IMR-90 (cell line): ENCODE results near the gene PHIP. TPM values are rescaled to one million over a fixed set of nuclear protein-coding genes. Genes with fewer than 3 reads are reported as not detected.
A peak's percentile ranks its signal among the peaks of the same experiment; 100 is the strongest.

Source experiments
- ATAC-seq: fragments of 200-7000 bp; cut with Tn5 transposase; 2 replicates; pipeline ENCODE4 v1.9.1; 2020; ENCODE audit warnings: low read depth, mild to moderate bottlenecking, moderate library complexity
- BruUV-seq: library from RNA; stranded (reverse); fragments of 400-500 nt; replicated peaks from 2 replicates; lab custom pipeline; 2021; lab: Mats Ljungman, UMichigan
- CTCF ChIA-PET: fragments of 300-600 bp; formaldehyde crosslinking; extraction: SDS; loops from one replicate; lab custom pipeline; 2021; ENCODE audit warnings: antibody characterized with exemption; lab: Yijun Ruan, JAX
- POLR2A ChIA-PET: fragments of 300-600 bp; sonication (Branson Sonifier 250); formaldehyde crosslinking; loops from one replicate; lab custom pipeline; 2022; ENCODE audit warnings: antibody characterized with exemption; ENCODE audit not compliant: unreplicated experiment; lab: Charles Lee
- DNase-seq: peaks from one replicate; pipeline ENCODE4 v3.0.0; 2013
- H2AFZ ChIP-seq: replicated peaks from 2 replicates; pipeline ENCODE3; 2013; ENCODE audit warnings: low read length, mild to moderate bottlenecking; ENCODE audit not compliant: poor library complexity
- H2AK5ac ChIP-seq: 2 replicates; pipeline ENCODE4 v1.6.1; 2013; ENCODE audit warnings: low read depth, low read length, inconsistent platforms
- H2AK9ac ChIP-seq: replicated peaks from 2 replicates; pipeline ENCODE3; 2013; ENCODE audit warnings: mild to moderate bottlenecking, low read depth, low read length, moderate library complexity; ENCODE audit not compliant: poor library complexity
- H2BK120ac ChIP-seq: 2 replicates; pipeline ENCODE4 v1.6.1; 2013; ENCODE audit warnings: low read depth, low read length, inconsistent platforms
- H2BK15ac ChIP-seq: 3 replicates; pipeline ENCODE4 v1.6.1; 2013; ENCODE audit warnings: low read depth, low read length, inconsistent platforms
- H2BK20ac ChIP-seq: 2 replicates; pipeline ENCODE4 v1.6.1; 2013; ENCODE audit warnings: low read depth, mild to moderate bottlenecking, inconsistent platforms, low read length, moderate library complexity
- H2BK5ac ChIP-seq: 2 replicates; pipeline ENCODE4 v1.6.1; 2013; ENCODE audit warnings: mild to moderate bottlenecking, low read depth, low read length, inconsistent platforms; ENCODE audit not compliant: poor library complexity, severe bottlenecking
- H3K14ac ChIP-seq: replicated peaks from 2 replicates; pipeline ENCODE4 v1.6.1; 2013; ENCODE audit warnings: low read depth, low read length, inconsistent platforms
- H3K18ac ChIP-seq: 2 replicates; pipeline ENCODE4 v1.6.1; 2013; ENCODE audit warnings: low read depth, low read length, control low read depth
- H3K23ac ChIP-seq: 2 replicates; pipeline ENCODE4 v1.6.1; 2013; ENCODE audit warnings: low read depth, low read length, inconsistent platforms
- H3K27ac ChIP-seq: 2 replicates; pipeline ENCODE4 v1.5.1; 2013; ENCODE audit warnings: mild to moderate bottlenecking, control low read depth, low read length; ENCODE audit not compliant: insufficient read depth
- H3K27me3 ChIP-seq: 2 replicates; pipeline ENCODE4 v1.6.1; 2013; ENCODE audit warnings: low read length; ENCODE audit not compliant: control insufficient read depth, insufficient read depth
- H3K36me3 ChIP-seq: 2 replicates; pipeline ENCODE4 v1.6.1; 2013; ENCODE audit warnings: low read length, mixed read lengths; ENCODE audit not compliant: control insufficient read depth, insufficient read depth
- H3K4ac ChIP-seq: 2 replicates; pipeline ENCODE4 v1.6.1; 2013; ENCODE audit warnings: low read depth, low read length, inconsistent platforms
- H3K4me1 ChIP-seq: 2 replicates; pipeline ENCODE4 v1.6.1; 2013; ENCODE audit warnings: low read length, mixed read lengths; ENCODE audit not compliant: control insufficient read depth, insufficient read depth
- H3K4me2 ChIP-seq: 2 replicates; pipeline ENCODE4 v1.6.1; 2013; ENCODE audit warnings: low read depth, mild to moderate bottlenecking, control low read depth, low read length, moderate library complexity
- H3K4me3 ChIP-seq: 2 replicates; pipeline ENCODE4 v1.5.1; 2013; ENCODE audit warnings: low read depth, mild to moderate bottlenecking, control low read depth, low read length, moderate library complexity; ENCODE audit not compliant: insufficient read depth
- H3K56ac ChIP-seq: 2 replicates; pipeline ENCODE4 v1.6.1; 2013; ENCODE audit warnings: low read length, inconsistent platforms; ENCODE audit not compliant: insufficient read depth; ENCODE audit errors: extremely low read depth
- H3K79me1 ChIP-seq, 2 experiments: 2 replicates each; pipeline ENCODE4 v1.6.1; 2013; ENCODE audit warnings: low read length in 2 of 2, inconsistent platforms in 1 of 2, low read depth in 1 of 2
- H3K9ac ChIP-seq: 2 replicates; pipeline ENCODE4 v1.6.1; 2013; ENCODE audit warnings: low read depth, low read length, control low read depth
- H3K9me1 ChIP-seq: 2 replicates; pipeline ENCODE4 v1.6.1; 2013; ENCODE audit warnings: low read length, inconsistent platforms; ENCODE audit not compliant: insufficient read depth
- H3K9me3 ChIP-seq: 2 replicates; pipeline ENCODE4 v1.6.1; 2013; ENCODE audit warnings: low read length; ENCODE audit not compliant: control insufficient read depth, insufficient read depth
- H4K20me1 ChIP-seq: 2 replicates; pipeline ENCODE4 v1.6.1; 2013; ENCODE audit warnings: low read length, inconsistent platforms; ENCODE audit not compliant: insufficient read depth
- H4K5ac ChIP-seq: 2 replicates; pipeline ENCODE4 v1.6.1; 2013; ENCODE audit warnings: mild to moderate bottlenecking, low read depth, low read length, control low read depth
- H4K8ac ChIP-seq, 2 experiments: 2 replicates each; pipeline ENCODE4 v1.6.1; 2013; ENCODE audit warnings: low read depth in 2 of 2, low read length in 2 of 2, control low read depth in 1 of 2, inconsistent platforms in 1 of 2
- H4K91ac ChIP-seq: 2 replicates; pipeline ENCODE4 v1.6.1; 2013; ENCODE audit warnings: low read depth, low read length, inconsistent platforms; ENCODE audit not compliant: insufficient read depth
- MAFK ChIP-seq: IDR thresholded peaks from 2 replicates; pipeline ENCODE4 v1.6.1; 2012; ENCODE audit warnings: low read depth, low read length, improper control_type of control experiment
- POLR2A ChIP-seq: IDR thresholded peaks from 2 replicates; pipeline ENCODE4 v1.6.1; 2012; ENCODE audit warnings: mild to moderate bottlenecking, low read depth, low read length
- WGBS, 2 experiments: methylation state at CpG; one replicate each; pipeline versions ENCODE4 v1.1.5 to v1.1.7; 2013; ENCODE audit warnings: missing lambda C conversion rate in 2 of 2; ENCODE audit not compliant: insufficient read length in 1 of 2; ENCODE audit errors: extremely low coverage in 2 of 2; 5-methylcytosine and 5-hydroxymethylcytosine counted together
- dilution Hi-C: fragments of 300-500 bp; cut with HindIII; formaldehyde crosslinking; loops from one replicate; pipeline ENCODE4 v1.14.3; 2018; ENCODE audit warnings: low sequenced_read_pairs; ENCODE audit not compliant: unreplicated experiment
- in situ Hi-C: fragments of 300-500 bp; cut with MboI; formaldehyde crosslinking; loops from 3 replicates; pipeline ENCODE4 v1.14.3; 2019; ENCODE audit warnings: low sequenced_read_pairs, inconsistent platforms, mixed read lengths
- intact Hi-C: fragments of 100-400 bp; cut with micrococcal nuclease; formaldehyde crosslinking; loops from 2 replicates; pipeline ENCODE4 v1.10.0; 2022
- polyA plus RNA-seq, 3 experiments: library from polyadenylated mRNA; depleted of rRNA; stranded (reverse); fragments of >200 nt; gene quantifications; 2 replicates each; pipeline ENCODE4 v1.2.3, GENCODE V29; 2012; ENCODE audit warnings: low replicate concordance in 1 of 3
- total RNA-seq: library from RNA; depleted of rRNA; stranded (reverse); fragments of >200 nt; gene quantifications from 2 replicates; pipeline ENCODE4 v1.2.3, GENCODE V29; 2012

Gene PHIP
- total and polyA plus RNA-seq, 2 of the 4 experiments (the other 2 are of a cell fraction): 3.4 to 20.4 TPM

GRCh38 chr6:79001415-79001814, 76.6 kb downstream of the PHIP start:
- H2BK5ac ChIP-seq: no peak overlapping the region
- ChIA-PET POLR2A (no interaction called here), CTCF (no interaction called here)
- no peak overlapping the region for H3K18ac ChIP-seq
- no peak overlapping the region for H4K8ac ChIP-seq
- H4K20me1 ChIP-seq: no peaks in the 10 kb centered on the region
- peaks cover 17% of the 10 kb centered on the region for H3K36me3 ChIP-seq
- in situ Hi-C loops: no loop called here
- no peak overlapping the region for H3K27ac ChIP-seq
- no peak overlapping the region for H2BK15ac ChIP-seq
- BruUV-seq: no TSS peak
- H3K4me1 ChIP-seq: no peaks in the 10 kb centered on the region
- peaks cover 0 to 7% of the 10 kb centered on the region in 2 experiments; a peak in 1 of 4 replicates for H3K79me1 ChIP-seq
- H2BK20ac ChIP-seq: no peak overlapping the region
- H3K4me2 ChIP-seq: no peak overlapping the region
- H3K56ac ChIP-seq: no peak overlapping the region
- ATAC-seq (no peak), DNase-seq (no peak)
- no peak overlapping the region for H2AFZ ChIP-seq
- H2BK120ac ChIP-seq: no peak overlapping the region
- no peak overlapping the region for H3K4me3 ChIP-seq
- WGBS, 2 experiments: no CpG with 5 or more reads among the region's 1 CpG
- no peak overlapping the region for H3K9ac ChIP-seq
- no peak overlapping the region for H2AK5ac ChIP-seq
- H3K27me3 ChIP-seq: no peaks in the 10 kb centered on the region
- H3K4ac ChIP-seq: no peak overlapping the region
- dilution Hi-C loops: no loop called here
- intact Hi-C loops: loop anchor here (10.0 kb wide), 1 partner anchor 463 kb away; no protein-coding TSS in a partner anchor
- TF ChIP-seq POLR2A (no peak), MAFK (peak; percentile 56; the same call in 1 of the 2 replicates)
- H4K91ac ChIP-seq: no peak overlapping the region
- no peak overlapping the region for H3K23ac ChIP-seq
- H3K9me3 ChIP-seq: no peaks in the 10 kb centered on the region
- no peak overlapping the region for H3K14ac ChIP-seq
- no peak overlapping the region for H4K5ac ChIP-seq
- no peak overlapping the region for H2AK9ac ChIP-seq
- no peaks in the 10 kb centered on the region for H3K9me1 ChIP-seq
